HG03520 (cell line): Measurements from ENCODE around the gene DNER.
"Not testable (repeated sequence)": the region's sequence is repeated elsewhere in the genome, so short reads cannot be mapped to it uniquely, and the experiment has no call there.

Experiments used
- ATAC-seq: cut with Tn5 transposase; IDR thresholded peaks from one replicate; pipeline ENCODE4 v1.9.1; 2021; ENCODE audit warnings: mild to moderate bottlenecking, moderate library complexity; ENCODE audit not compliant: unreplicated experiment

DNER gene

DNA sequence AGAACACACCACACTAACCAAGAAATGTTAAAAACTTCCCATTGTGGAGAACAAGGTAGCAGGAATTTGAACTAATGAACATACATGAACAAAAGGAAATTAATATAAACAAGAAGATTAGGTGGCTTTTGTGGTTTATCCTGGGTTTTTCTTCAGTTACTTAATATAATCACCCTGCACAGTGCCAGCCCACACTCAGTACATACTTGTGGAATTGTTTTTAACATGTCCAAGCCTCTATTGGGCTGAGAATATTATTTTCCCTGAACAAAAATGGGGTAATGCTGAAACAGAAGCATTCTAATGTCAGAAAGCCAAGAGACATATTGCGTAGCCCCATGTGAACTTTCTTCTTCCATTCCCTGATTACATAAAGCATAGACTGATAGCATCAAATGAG lies 202.8 kb downstream of the DNER start:
- ATAC-seq, result no peak

DNA sequence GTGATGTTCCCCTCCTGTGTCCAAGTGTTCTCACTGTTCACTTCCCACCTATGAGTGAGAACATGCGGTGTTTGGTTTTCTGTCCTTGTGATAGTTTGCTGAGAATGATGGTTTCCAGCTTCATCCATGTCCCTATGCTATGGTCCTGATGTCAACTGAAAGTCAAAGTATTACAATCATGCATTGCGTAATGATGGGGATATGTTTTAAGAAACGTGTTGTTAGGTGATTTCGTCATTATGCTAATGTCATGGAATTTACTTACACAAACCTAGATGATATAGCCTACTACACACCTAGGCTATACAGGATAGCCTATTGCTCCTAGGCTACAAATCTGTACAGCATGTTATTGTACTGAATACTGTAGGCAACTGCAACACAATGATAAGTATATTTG lies 207.7 kb downstream of the DNER start:
- ATAC-seq, result not testable (repeated sequence)

DNA sequence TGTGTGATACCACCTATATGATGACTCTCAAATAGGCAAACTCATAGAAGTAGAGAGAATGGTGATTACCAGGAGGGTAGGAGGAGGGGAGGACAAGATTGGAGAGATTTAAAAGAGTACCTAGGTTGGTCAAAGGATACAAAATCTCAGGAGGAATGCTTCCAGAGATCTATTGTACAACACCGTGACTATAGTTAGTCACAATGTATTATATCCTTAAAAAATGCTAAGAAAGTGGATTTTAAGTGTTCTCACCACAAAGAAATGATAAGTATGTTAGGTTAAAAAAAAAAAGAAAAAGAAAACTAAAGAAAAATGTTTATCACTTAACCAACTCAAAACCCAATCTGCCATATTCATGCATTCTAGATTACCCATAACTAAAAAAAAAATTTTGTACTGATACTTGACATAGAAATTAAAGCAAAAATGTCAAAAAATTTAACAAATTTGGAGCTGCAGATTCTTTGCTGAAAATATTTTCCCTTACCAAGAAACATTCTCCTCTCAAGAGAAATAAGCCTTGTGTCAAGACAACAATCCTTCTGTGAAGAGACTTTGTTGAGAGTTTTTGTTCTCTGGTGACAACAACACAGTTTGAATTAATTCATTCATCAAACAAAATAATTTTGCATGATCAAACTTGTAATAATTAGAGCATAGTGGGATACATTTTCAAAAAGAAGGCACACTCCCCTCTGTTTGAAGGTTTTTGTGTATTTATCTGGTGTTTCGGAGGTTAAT lies 213.1 kb downstream of the DNER start:
- ATAC-seq, result no peak

DNA sequence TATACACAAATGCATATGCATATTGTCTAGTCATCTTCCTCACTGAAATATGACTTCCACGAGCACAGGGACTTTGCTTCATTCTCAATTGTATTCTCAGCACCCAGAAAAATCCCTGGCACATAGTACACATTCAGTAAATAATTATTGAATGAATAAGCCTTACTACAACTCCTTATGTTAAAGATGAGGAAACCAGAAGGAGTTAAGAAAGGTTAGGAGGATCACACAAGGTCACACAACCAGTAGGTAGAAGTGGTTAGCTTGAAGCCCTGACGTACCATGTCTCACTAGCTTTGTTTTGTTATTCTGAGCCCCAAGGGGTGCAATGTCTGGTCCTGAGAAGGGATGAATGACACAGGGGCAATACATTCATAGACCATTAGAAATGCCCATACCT lies 222.3 kb downstream of the DNER start:
- no peak for ATAC-seq

DNA sequence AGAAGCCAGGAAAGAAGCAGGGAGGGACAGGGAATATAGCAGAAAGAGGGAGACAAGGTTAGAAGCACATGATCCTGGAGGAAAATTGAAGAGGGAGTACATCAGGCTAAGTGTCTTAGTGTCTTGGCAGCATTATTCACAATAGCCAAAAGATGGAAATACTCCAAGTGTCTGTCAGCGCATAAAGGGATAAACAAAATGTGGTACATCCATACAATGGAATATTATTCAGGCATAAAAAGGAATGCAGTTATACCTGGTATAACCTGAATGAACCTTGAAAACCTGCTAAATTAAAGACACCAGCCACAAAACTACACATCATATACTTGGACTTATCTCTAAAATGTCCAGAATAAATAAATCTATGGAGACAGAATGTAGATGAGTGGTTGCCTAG lies 224.2 kb downstream of the DNER start:
- ATAC-seq, result no peak

DNA sequence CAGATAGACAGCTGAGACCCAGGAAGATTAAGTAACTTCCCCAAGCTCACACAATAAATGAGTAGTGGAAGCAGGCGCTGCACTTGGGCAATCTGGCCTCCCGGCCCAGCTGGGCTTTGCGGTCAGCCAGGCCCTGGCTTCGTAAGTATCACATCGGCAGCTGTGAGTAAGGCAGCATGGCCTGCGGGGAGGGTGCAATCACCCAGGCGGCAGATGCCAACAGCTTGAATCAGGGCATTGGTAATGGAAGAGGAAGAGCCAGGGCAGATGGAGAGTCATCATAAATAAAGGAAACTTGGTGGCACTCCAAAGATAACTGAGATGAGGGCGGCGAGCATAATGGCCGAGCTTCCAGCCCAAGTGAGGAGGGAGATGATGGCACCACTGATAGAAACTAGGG lies 225.3 kb downstream of the DNER start:
- ATAC-seq, result no peak

DNA sequence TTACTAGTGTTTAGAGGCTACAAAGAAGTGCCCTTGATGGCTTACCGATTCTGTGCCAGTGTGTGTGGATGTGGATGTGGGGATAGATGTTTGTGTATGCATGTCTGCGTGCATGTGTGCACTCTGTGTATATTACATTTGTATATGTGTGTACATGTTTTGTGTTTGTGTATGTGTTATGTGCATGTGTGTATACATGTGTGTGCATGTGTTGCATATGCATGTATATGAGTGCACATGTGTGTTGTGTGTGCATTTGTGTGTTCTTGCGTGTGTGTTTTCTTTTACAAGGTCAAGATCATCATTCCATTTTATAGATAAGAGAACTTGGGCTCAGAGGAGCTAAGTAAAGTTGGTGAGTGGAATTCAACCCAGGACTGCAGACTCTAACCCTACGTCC lies 226.1 kb downstream of the DNER start:
- no peak for ATAC-seq

DNA sequence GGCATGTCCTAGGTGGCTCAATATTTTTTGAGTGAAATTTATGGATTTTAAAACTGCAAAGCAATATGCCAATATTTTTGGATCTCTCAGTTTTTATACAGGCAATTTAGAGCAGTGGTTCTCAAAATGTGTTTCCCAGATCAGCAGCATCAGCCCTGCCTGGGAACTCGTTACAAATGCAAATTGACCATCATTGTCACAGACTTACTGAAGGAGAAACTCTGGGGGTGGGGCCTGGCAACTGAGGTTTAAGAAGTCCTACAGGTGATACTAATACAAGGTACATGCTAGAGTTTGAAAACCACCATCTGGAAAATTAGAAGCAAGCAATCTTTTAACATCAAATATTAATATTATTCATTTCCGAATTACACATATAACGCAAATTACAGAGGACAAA lies 227.7 kb downstream of the DNER start:
- no peak for ATAC-seq

DNA sequence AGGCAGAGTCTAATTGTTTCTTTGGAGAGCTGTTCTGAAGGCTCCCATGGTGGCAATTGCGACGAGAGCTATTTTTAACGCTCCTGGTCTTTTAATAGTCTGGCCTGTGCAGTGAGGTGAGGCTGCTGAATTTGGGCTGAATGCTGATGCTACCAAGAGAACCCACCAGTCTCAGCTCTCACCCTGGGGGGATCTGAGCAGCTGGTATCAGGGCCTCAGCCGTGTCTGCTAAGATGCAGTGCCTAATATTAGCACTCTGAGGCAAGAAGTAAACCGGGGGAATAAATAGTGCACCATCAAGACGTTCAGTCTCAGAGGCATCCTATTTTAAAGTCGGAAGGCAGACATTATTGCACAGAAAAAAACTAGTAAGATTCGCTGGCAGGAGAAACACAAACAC lies 228.5 kb downstream of the DNER start:
- ATAC-seq, result no peak

DNA sequence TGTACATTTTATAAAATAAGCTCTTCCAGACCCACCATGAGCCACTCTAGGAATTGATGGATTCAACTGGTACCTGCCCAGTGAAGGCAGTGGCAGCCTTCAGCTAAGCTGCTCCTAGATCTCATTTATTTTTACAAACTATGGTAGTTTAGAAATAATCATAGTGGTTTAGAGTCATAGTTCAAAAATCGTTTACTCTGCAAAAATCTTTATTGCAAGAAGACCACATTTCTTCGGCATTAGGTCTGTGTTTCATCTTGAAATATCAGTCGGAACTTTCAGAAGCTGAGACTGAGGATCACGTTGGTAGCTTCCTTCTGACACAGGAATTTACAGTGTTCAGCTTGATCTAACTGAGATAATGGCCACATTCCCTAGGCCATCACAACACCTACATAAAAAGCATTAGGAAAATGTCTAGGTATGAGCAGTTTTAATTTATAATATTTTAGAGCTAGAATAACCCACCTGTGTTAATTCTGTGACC lies 237.0 kb downstream of the DNER start:
- ATAC-seq, result no peak

DNA sequence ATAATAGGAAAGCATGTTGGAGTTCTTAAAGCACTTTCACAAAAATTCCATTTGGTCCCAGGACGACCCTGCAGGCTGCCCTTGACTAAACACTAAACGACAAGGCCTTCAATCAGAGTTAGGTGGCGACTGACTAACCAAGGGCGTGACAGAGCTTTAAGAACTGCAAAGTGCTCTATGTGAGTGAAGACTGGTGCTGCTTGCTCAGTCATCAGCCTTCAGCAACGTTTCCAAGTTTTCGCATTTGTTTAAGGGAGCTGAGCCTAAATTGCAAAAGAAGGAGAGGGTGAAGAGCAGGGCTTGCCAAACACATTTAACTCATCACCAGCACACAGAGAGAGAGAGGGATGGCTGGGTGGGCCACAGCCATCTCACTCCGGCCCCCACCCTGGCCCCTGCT lies 238.6 kb downstream of the DNER start:
- ATAC-seq, result no peak

DNA sequence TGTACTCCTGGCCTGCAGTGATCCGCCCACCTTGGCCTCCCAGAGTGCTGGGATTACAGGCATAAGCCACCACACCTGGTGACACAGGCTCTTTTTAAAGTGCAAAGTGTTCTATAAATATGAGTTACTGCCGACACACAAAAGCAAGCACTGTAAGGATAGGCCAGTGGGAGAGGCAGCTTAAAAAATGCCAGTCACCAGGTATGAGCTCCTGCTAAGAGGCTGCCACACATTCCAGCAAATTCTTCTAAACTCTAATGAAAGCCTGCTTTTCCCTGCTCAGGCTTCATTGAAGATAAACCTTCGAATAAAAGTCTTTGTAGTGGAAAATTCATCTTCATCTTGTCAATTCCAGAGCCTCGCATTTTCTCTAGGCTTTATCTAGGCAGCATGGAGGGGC lies 240.2 kb downstream of the DNER start:
- no peak for ATAC-seq

DNA sequence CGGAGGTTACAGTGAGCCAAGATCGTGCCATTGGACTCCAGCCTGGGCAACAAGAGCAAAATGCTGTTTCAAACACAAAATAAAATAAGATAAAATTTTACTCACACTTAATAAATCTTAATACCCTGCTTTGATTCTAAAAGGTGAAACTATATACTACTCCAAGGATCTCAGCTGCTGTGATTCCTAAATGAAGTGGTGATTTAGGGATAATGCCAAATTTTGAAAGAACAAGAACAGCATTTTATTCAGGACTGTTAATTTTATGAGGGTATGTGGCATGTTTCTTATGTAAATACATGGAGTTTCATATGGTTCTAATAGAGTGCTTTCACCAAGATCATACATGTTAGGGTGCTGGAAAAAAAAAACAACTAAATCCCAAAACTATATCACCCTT lies 243.6 kb downstream of the DNER start:
- ATAC-seq, result no peak

DNA sequence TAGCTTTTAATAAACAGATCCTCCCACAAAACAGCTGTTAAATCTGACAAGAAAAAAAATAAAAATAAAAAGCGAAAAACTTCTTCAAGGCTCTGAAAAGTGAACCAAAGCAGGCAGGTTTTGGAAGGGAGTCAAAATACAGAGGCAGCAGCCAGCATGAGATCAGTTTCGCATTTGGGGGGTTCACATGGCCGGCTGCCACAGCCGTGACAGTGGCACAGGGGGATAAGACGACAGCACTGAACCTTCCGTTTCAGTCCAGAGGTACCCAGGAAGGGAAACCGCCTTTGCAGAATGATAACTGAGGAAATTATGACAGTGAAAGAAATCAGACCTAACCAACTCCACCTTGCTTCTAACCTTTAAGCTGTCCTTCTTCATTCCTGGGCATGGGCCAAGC lies 246.6 kb downstream of the DNER start:
- no peak for ATAC-seq

DNA sequence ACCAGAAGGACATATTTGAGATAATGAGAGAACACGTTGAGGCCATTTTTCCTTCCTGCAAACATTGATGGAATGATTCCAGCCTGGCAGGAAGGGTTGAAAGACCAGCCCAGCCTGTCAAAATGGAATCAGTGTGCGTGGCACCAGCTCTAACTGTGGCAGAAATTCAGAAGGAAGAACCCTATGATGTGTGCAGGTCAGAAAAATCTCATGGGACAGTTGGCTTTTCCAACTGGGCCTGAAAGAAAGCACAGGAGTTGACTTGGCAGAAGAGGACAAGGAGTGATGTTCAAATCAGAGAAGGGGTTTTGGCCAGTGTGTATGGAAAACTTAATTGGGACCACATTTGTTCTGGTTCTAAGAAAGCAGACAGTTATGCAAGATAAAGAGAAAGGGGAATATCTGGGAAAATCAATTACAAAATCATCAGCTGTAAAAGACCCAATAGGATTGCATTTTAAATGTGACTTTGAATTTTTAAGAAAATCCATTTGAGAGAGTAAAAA lies 250.5 kb downstream of the DNER start:
- ATAC-seq, result no peak

DNA sequence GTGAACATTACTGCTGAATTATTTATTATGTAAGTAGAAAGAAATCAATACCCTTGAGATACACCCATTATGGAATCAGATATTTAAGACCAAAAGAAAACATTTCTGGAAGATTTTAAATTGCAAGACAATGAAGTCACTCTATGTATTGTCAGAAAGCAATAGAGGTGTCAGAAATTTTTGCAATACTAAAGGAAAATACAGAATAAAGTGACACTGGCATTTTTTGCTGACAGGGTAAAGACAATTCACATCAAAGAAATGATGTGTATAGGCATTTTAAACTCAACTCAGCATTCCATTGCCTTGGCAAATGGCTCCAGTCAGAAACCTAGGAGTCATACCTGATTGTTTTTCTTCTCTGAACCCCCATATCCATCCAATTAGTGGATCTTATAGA lies 252.2 kb downstream of the DNER start:
- no peak for ATAC-seq

DNA sequence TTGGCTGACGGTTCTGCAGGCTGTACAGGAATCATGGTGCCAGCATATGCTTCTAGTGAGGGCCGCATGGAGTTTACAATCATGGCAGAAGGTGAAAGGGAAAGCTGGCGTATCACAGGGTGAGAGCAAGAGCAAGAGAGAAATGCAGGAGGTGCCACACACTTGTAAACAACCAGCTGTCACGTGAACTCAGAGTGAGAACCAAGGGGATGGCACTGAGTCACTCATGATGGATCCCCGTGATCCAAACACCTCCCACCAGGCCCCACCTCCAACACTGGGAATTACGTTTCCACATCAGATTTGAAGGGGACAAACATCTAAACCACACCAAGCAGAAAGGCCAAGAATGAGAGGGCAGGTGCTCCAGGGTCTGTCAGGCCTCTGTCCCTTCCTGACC lies 258.3 kb downstream of the DNER start:
- ATAC-seq, result no peak

DNA sequence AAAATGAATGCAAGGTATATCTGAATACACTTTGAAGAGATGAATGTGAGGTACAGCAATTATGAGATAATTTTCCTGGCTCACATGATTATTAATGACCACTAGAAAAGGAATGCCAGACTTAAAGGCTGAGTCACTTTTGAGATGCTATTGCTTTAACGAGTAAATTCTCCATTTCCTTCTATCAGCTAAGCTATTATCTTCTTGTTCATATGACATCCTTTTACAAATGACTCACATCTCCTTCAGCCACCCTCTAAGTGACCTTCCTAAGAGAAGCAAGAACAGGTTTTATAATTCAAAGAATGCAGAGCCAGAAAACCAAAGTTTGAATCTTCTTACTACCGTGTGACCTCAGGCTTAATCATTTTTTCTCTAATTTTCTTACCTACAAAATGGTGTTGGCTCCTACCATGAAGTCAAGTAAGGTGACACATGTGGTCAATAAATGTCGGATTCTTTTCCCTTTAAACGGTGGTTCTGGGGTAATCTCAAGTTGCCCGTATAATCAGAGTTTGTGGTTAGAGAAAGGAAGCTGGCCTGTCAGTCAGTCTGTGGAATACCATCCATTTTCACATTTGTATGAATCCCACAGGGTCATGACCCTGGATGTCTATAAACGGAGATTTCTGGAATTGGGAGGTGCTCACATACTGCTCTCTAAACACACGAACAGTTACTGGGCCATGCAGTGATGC lies 259.3 kb downstream of the DNER start:
- no peak for ATAC-seq

DNA sequence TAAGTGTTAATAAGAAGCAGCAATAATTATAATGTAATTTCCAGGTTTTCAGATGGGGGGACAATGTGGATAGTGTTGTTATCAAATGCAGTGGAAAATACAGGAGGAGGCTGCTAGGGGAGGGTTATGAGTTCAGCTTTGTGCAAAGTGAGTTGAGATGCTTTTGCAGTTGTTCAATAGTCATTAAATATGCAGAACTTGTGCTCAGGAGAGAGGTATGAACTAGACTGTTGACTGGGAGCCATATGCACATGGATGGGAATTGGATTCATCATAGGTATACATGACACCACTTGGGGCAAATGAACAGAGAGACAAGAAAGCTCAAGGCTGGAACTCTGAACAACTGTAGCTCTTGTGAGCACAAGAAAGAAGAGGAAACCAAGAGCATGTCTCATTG lies 261.1 kb downstream of the DNER start:
- ATAC-seq, result no peak

DNA sequence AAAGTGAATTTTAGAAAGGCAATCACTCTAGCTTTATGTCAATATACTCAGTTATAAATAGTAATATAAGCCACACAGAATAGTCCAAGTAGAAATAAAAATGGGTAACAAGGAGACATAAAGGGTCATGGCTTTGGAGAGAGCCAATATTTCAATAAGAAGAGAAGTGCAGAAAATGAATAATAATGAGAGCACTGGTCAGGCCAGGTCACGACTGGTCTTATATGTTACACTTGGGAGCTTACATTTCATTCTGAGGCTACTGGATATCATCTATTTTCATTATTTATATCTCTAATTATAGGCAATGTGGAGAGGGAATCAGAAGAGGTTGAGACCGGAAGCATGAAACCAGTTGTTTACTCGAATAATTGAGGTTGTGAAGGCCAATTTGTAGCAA lies 262.5 kb downstream of the DNER start:
- no peak for ATAC-seq

DNA sequence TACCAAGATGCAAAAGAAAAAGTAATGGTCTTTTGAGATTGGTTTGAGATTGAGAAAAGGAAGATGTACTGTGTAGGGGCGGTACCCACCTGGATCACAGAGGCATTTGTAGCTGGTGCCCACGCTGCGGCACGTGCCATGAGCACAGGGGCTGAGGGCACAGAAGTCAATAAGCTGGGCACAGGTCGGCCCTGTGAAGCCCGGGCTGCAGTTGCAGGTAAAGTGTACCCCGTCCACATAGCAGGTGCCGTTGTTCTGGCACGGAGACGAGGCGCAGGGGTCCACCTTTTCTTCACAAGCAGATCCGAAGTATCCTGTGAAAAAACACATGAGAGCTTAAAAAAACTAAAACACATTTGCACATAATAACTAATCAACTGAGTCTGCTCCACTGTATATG lies 267.1 kb downstream of the DNER start:
- ATAC-seq, result no peak

DNA sequence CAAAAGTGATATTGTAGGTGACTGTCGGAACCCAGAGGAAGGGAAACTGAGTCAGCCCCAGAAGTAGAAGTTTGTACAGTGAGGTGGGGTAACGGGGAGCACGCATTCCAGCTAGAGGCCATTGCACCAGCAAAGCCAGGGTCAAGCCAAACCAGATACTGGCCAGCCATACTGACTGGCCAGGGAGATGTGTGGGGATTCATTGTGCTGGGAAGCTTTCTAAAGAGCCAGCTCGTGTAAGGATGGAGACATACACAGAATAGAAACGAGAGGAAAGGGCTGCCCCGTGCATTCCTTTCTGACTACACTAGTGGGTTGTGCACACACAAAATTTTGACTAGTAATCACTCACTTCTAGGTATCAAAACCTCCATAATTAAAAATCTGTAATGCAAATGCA lies 268.0 kb downstream of the DNER start:
- no peak for ATAC-seq
